Measurements from ENCODE around the gene PHACTR3.
A peak's percentile ranks its signal among the peaks of the same experiment; 100 is the strongest.

Gene PHACTR3

GRCh38 chr20:59781226-59781625, 176.9 kb downstream of the PHACTR3 start:
- DNase-seq, result no peak

DNA sequence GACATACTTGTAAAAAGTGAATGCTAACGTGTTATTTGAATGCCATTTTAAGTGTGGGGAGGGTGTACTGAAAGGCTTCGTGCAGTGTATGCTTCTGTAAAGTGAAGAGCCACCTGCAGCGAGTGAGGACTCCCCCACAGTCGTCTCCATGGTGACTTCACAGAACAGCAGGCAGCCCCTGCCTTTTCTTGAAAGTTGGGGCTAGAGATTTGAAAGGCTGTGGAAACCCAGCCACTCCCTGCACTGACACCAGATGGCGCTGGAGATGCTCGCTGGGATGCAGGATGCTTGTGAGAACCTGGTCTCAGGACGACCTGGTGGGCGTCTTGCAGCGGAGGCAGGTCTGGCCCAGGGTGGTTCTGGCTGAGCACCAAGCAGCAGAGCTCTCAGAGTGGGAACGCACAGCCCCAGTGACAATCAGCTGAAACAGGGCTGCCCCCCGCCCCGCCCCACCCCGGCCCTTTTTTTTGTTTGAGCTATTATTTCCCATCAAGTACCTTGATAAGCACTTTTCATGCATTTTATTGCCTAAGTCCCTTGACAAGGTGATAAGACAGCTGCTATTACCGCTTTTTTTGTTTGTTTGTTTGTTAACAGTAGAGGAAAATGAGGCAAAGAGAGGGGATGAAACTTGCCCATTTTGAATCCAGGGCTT, 178.8 kb downstream of the PHACTR3 start:
- peak; percentile 87 for DNase-seq

DNA sequence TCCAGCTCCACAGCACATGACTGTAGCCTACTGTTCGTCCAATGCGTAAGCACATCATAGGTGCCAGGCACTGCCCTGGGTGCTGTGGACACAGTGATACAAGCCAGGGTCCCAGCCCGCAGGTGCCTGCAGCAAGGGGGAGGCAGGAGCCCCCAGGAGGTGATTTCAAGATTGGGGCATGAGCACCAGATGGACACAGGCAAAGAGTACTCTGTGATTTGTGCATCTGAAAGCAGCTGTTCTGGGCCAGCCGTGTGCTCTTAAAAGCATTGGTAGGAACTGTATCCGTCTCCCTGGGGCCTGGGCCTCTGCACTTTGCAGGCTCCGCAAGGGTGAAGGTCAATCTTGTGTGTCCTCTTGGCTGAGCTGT, 179.3 kb downstream of the PHACTR3 start:
- DNase-seq, result no peak

DNA sequence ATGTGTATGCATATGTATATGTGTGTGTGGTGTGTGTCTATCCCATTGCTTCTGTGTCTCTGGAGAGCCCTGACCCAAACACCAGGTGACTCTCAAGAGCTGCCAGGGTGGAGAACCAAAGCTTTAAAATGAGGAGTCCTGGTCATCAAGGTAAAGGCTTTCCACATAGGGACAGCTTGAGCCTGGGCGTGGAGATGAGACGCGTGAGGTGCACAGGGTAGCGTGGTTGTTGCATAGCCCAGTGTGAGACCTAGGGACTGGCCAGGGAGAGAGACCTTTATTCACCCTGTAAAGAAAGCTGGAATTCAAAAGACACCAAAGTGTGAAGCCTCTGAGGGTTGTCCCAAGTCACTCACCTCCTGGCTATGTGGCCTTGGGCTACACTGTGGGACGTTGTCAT, 180.0 kb downstream of the PHACTR3 start:
- no peak for DNase-seq

DNA sequence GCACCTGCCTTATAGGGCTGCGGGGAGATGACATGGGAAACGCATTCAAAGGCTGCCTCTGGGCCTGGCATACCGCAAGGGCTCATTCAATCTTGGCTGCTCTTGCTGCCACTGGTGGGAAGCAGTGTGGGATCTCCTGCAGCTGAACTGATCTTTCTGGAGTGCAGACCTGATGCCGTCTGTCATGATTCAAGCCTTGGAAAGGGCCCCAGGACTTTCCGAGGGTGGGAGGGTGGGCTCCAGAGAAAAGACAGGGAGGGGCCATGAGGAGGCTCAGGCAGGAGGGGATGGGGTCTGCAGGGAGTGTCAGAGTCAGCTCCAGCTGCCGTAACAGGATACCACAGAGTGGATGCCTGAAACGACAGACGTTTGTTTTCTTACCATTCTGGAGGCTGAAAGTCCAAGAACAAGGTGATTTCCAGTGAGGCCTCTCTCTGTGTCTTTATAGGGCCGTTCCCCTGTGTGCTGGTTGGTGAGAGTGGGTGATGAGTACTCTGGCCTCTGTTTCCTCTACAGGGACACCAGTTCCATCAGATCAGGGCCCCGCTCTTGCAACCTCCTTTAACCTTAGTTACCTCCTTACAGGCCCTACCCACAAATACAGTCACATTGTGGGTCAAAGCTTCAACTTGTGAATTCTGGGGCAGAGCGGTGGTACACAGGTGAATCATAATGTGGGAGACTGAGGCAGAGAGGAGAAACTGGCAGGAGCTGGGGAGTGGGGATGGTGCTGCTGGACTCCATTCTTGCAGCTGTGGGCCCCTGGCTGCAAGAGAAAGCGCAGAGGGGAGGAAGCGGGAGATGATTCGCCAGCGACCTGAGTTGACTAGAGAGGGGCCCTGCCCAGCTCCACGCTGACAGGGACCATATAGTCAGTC, 180.7 kb downstream of the PHACTR3 start:
- no peak for DNase-seq

GRCh38 chr20:59785669-59785959, 181.3 kb downstream of the PHACTR3 start:
- DNase-seq, result no peak

DNA sequence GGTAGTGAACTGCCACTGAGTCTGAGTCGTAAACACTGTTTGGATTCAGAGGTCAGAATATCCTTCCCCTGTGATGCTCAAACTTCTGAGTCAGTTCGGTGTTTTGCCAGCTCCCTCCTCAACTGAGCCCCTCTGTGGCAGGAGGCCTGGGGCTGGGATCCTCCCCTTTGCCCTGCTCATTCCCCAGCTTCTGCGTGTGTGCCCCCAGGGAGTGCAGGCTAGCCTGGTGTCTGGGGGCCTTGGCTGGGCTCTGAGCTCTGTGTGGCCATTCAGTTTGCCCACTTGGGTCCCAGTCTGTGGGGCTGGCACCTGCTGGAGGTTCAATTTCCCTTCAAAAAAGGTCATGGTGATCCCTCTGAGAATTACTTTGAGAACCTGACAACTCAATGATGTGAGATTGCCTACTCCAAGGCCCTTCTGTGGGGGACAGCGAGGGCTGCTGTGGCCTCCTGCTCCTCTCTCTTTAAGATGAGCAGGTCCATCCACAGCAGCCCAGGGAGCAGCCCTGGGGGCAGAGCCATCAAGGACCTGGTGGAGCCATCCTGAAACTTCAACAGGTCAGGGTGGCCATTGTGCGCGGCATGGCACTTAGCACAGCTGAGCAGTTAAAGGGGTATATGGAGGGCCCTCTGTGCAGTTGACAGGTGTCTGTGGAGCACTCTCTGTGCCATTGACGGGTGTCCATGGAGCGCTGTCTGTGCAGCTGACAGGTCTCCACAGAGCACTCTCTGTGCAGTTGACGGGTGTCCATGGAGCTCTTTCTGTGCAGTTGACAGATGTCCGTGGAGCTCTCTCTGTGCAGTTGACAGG, 181.9 kb downstream of the PHACTR3 start:
- DNase-seq, result no peak

- DNase-seq, result no peak
Observed at GRCh38 chr20:59786801-59787537, 182.6 kb downstream of the PHACTR3 start.

- no peak for DNase-seq
Observed at GRCh38 chr20:59787538-59787890, 183.2 kb downstream of the PHACTR3 start.

GRCh38 chr20:59788196-59788735, 183.9 kb downstream of the PHACTR3 start:
- DNase-seq, result no peak

DNA sequence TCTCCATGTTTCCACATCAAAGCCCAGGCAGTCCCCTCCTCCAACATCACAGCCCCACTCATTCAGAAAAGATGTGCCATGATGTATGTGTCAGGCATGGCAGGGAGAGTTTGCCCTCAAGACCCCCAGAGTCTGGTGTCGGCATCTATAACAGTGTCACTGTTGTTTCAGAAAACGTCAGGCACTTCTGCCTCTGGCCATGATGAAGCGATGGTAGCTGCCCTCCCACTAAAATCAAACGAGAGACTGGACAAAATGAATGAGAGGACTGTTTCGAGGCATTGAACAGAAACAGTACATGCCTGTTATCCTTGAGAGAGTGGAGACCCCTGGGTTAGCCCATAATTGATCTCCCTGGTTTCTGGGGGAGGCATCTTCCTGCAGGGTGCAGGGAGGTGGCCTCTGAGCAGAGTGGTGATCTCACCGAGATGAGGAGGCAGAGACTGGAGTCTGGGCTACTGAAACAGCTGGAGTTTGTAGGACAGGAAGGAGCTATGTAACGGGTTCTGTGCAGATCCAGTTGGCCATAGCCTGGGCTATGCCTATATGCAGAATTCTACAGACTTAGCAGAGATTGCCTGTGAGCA, 184.6 kb downstream of the PHACTR3 start:
- no peak for DNase-seq

GRCh38 chr20:59789686-59790085, 185.3 kb downstream of the PHACTR3 start:
- DNase-seq, result no peak

DNA sequence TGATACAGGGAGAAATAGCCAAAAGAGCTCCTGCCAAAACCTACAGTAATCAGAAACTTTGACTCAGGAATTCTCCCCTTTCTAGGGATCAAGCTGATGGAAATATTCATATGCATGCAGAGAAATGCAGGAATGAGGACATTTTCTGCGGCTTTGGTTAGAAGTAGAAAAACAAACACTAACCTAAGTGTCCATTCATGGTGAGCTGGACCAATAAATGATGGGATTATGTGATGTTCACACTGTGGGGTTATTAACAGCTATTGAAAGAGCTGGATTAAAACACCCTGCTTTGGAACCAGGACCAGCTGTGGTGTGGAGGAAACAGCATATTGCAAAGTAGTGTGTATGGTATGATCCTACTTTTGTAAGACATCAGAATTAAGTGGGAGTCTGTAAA, 186.0 kb downstream of the PHACTR3 start:
- DNase-seq, result no peak

DNA sequence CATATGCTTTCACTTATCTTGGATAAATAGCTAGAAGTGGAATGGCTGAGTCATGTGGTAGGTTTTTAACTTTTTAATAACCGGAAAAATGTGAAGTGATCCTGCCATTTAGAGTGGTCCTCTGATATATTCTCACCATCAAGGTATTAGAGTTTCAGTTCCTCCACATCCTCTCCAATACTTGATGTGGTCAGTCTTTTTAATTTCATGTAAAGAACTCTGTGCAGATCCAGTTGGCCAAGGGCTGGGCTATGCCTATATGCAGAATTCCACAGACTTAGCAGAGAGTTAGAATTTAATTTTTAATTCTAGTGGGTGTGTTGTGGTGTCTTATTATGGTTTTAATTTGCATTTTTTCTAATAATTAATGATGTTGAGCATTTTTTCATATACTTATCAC, 188.0 kb downstream of the PHACTR3 start:
- DNase-seq, result no peak

DNA sequence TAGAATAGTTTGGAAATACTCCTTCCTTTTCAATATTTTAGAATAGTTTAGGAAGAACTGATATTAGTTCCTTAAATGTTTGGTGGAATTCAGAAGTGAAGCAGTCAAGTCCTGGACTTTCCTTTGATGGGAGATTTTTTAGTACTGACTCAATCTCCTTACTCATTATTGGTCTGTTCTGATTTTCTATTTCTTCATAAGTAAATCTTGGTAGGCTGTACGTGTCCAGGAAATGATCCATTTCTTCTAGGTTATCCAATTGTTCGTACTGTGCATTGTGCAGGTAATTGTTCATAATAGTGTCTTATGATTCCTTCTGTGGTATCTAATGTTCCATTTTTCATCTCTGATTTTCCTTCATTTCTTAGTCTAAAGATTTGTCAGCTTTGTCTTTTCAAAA, 190.2 kb downstream of the PHACTR3 start:
- DNase-seq, result no peak

GRCh38 chr20:59800309-59800708, 196.0 kb downstream of the PHACTR3 start:
- no peak for DNase-seq

- no peak for DNase-seq
Observed at GRCh38 chr20:59802018-59802417, 197.7 kb downstream of the PHACTR3 start.

GRCh38 chr20:59802471-59803221, 198.3 kb downstream of the PHACTR3 start:
- no peak for DNase-seq

GRCh38 chr20:59804347-59804746, 200.0 kb downstream of the PHACTR3 start:
- no peak for DNase-seq

GRCh38 chr20:59804871-59805665, 200.7 kb downstream of the PHACTR3 start:
- no peak for DNase-seq
